HepG2 (cell line): ENCODE results near the gene GLS2. TPM values are rescaled to one million over a fixed set of nuclear protein-coding genes. Genes with fewer than 3 reads are reported as not detected.

Source experiments
- ATAC-seq: fragments of 200-7000 bp; cut with Tn5 transposase; 3 replicates; pipeline ENCODE4 v1.9.1; 2020; ENCODE audit warnings: mild to moderate bottlenecking, moderate library complexity
- BruUV-seq: library from RNA; stranded (reverse); fragments of 400-500 nt; replicated peaks from 2 replicates; lab custom pipeline; 2021; lab: Mats Ljungman, UMichigan
- CTCF ChIA-PET: fragments of 300-600 bp; formaldehyde crosslinking; extraction: SDS; loops from one replicate; lab custom pipeline; 2021; ENCODE audit warnings: low total read pairs, inconsistent platforms, low intra/inter-chr PET ratio; lab: Yijun Ruan, JAX
- POLR2A ChIA-PET: fragments of 350-600 bp; sonication (Branson Sonifier 250); formaldehyde crosslinking; loops from one replicate; lab custom pipeline; 2020; ENCODE audit warnings: antibody characterized with exemption, inconsistent platforms; lab: Yijun Ruan, JAX
- DNase-seq: peaks from one replicate; pipeline ENCODE4 v3.0.0-alpha.2; 2015; ENCODE audit warnings: low spot score
- FAIRE-seq: peaks from 3 replicates; lab custom pipeline; 2011; peaks lifted over from hg19 to GRCh38; lab: Jason Lieb, UNC
- H2AFZ ChIP-seq: one replicate; pipeline ENCODE4 v1.6.1; 2011; ENCODE audit warnings: low read length, inconsistent platforms
- H3K27ac ChIP-seq: fragments of 300-600 bp; 3 replicates; pipeline ENCODE4 v1.8.0; 2011; ENCODE audit warnings: mixed run types, mild to moderate bottlenecking, mixed read lengths, low read length, inconsistent platforms; ENCODE audit not compliant: insufficient read depth; ENCODE audit errors: extremely low read length
- H3K27me3 ChIP-seq, 2 experiments: fragments of 200-600 bp in 1 of 2; 2 replicates in 1 of 2; 3 replicates in 1 of 2; pipeline versions ENCODE4 v1.6.0 to v1.8.0; 2011; ENCODE audit warnings: low read length in 2 of 2, mild to moderate bottlenecking in 2 of 2, moderate library complexity in 2 of 2, inconsistent platforms in 1 of 2; ENCODE audit not compliant: insufficient read depth in 2 of 2, control insufficient read depth in 1 of 2
- H3K36me3 ChIP-seq, 2 experiments: fragments of 200-600 bp in 1 of 2; replicated peaks in 1 of 2; 2 replicates in 1 of 2; 3 replicates in 1 of 2; pipeline versions ENCODE4 v1.5.1 to v1.8.0; 2011; ENCODE audit warnings: low read length in 2 of 2, inconsistent platforms in 1 of 2; ENCODE audit not compliant: insufficient read depth in 2 of 2, control insufficient read depth in 1 of 2
- H3K4me1 ChIP-seq: 2 replicates; pipeline ENCODE4 v1.5.1; 2012; ENCODE audit warnings: low read length, inconsistent platforms; ENCODE audit not compliant: insufficient read depth
- H3K4me2 ChIP-seq: 2 replicates; pipeline ENCODE4 v1.6.0; 2011; ENCODE audit warnings: low read depth, low read length, inconsistent platforms
- H3K4me3 ChIP-seq, 3 experiments: fragments of 200-600 bp in 1 of 3; sonication (generic), shearing (Covaris generic) in 1 of 3; replicated peaks in 1 of 3; 2 replicates each; pipeline ENCODE4 v1.5.1; 2011 to 2016; ENCODE audit warnings: low read length in 3 of 3, inconsistent platforms in 2 of 3, low read depth in 2 of 3, mild to moderate bottlenecking in 2 of 3, control low read depth in 1 of 3, mixed read lengths in 1 of 3; ENCODE audit not compliant: insufficient read depth in 1 of 3
- H3K79me2 ChIP-seq: one replicate; pipeline ENCODE4 v1.6.1; 2011; ENCODE audit warnings: low read length, inconsistent platforms; ENCODE audit not compliant: insufficient read depth
- H3K9ac ChIP-seq: 2 replicates; pipeline ENCODE4 v1.6.0; 2011; ENCODE audit warnings: mild to moderate bottlenecking, low read depth, low read length, inconsistent platforms; ENCODE audit not compliant: insufficient read depth
- H3K9me3 ChIP-seq: 2 replicates; pipeline ENCODE4 v1.5.1; 2012; ENCODE audit warnings: mild to moderate bottlenecking, low read length
- H4K20me1 ChIP-seq: 2 replicates; pipeline ENCODE4 v1.6.0; 2011; ENCODE audit warnings: inconsistent platforms, mild to moderate bottlenecking, low read length, moderate library complexity; ENCODE audit not compliant: insufficient read depth
- ARID2 ChIP-seq: sonication (generic); formaldehyde crosslinking; IDR thresholded peaks from 2 replicates; pipeline ENCODE4 v1.8.1; 2022; ENCODE audit warnings: mild to moderate bottlenecking, missing genetic modification reagents, borderline replicate concordance
- CENPT ChIP-seq: sonication (generic); formaldehyde crosslinking; IDR thresholded peaks from 2 replicates; pipeline ENCODE4 v1.8.0; 2022; ENCODE audit warnings: low read depth, mild to moderate bottlenecking, moderate library complexity, missing genetic modification reagents
- HMG20B ChIP-seq: conservative IDR thresholded peaks from 2 replicates; pipeline ENCODE4 v1.6.1; 2016; ENCODE audit warnings: missing genetic modification reagents, missing compliant biosample characterization
- MXD4 ChIP-seq: IDR thresholded peaks from 2 replicates; pipeline ENCODE4 v1.6.1; 2016; ENCODE audit warnings: mild to moderate bottlenecking, missing biosample characterization, missing genetic modification reagents
- NONO ChIP-seq, 2 experiments: fragments of 450-650 bp in 1 of 2; sonication (generic) in 1 of 2; formaldehyde crosslinking in 1 of 2; IDR thresholded peaks in 1 of 2; conservative IDR thresholded peaks in 1 of 2; 2 replicates each; pipeline versions ENCODE4 v1.6.1 to v1.8.0; 2017 to 2022; ENCODE audit warnings: mild to moderate bottlenecking in 1 of 2, missing genetic modification reagents in 1 of 2, moderate library complexity in 1 of 2
- SKIL ChIP-seq: sonication (generic); formaldehyde crosslinking; IDR thresholded peaks from 2 replicates; pipeline ENCODE4 v1.8.0; 2022; ENCODE audit warnings: missing genetic modification reagents, mild to moderate bottlenecking, moderate library complexity, borderline replicate concordance
- THYN1 ChIP-seq: sonication (generic); formaldehyde crosslinking; IDR thresholded peaks from 2 replicates; pipeline ENCODE4 v1.8.1; 2023; ENCODE audit warnings: low read depth, mild to moderate bottlenecking, moderate library complexity, missing genetic modification reagents, borderline replicate concordance
- ZFP36L2 ChIP-seq: sonication (generic); formaldehyde crosslinking; IDR thresholded peaks from 2 replicates; pipeline ENCODE4 v1.4.0; 2020; ENCODE audit warnings: missing genetic modification reagents
- ZNF335 ChIP-seq: sonication (generic); formaldehyde crosslinking; IDR thresholded peaks from 2 replicates; pipeline ENCODE4 v1.4.0; 2020; ENCODE audit warnings: missing genetic modification reagents
- ZNF337 ChIP-seq: sonication (generic); formaldehyde crosslinking; IDR thresholded peaks from 2 replicates; pipeline ENCODE4 v1.5.1; 2020; ENCODE audit warnings: missing genetic modification reagents, low read depth, mild to moderate bottlenecking, borderline replicate concordance
- ZNF597 ChIP-seq: sonication (generic); formaldehyde crosslinking; IDR thresholded peaks from 2 replicates; pipeline ENCODE4 v1.5.0; 2020; ENCODE audit warnings: missing genetic modification reagents
- ZNF772 ChIP-seq: sonication (generic); formaldehyde crosslinking; IDR thresholded peaks from 2 replicates; pipeline ENCODE4 v1.5.0; 2020; ENCODE audit warnings: mild to moderate bottlenecking, missing genetic modification reagents
- in situ Hi-C: cut with HindIII; loops from 2 replicates; pipeline ENCODE4 v1.10.0; 2017; ENCODE audit warnings: low pct_unique_long_range_greater_than_20kb; ENCODE audit not compliant: extremely low pct_ligation_motif_present
- intact Hi-C: fragments of 100-400 bp; cut with micrococcal nuclease; formaldehyde crosslinking; loops from one replicate; pipeline ENCODE4 v1.10.0; 2022; ENCODE audit not compliant: unreplicated experiment
- polyA plus RNA-seq, 8 experiments: library from polyadenylated mRNA; depleted of rRNA in 3 of 8; stranded (reverse) in 7 of 8; unstranded in 1 of 8; fragments of >200 nt; fragmentation: Illumina TruSeq in 4 of 8; extraction: Trizol in 4 of 8; gene quantifications; 2 replicates each; pipeline versions ENCODE4 v1.2.1 to v1.2.3, GENCODE V29; 2011 to 2016; ENCODE audit warnings: low read depth in 4 of 8, missing spikeins in 1 of 8, mixed read lengths in 1 of 8; ENCODE audit not compliant: insufficient read depth in 1 of 8
- total RNA-seq, 5 experiments: library from RNA; depleted of rRNA; stranded (reverse); fragments of >200 nt; fragmentation: Illumina TruSeq; extraction: Trizol; gene quantifications; 2 replicates each; pipeline ENCODE4 v1.2.3, GENCODE V29; 2016; ENCODE audit warnings: low read depth in 1 of 5
- TF ChIP-seq, protein P1 (sequence below): sonication (generic); formaldehyde crosslinking; IDR thresholded peaks from 2 replicates; pipeline ENCODE4 v1.4.0; 2020; ENCODE audit warnings: mild to moderate bottlenecking, low read depth, missing genetic modification reagents
- TF ChIP-seq, protein P2 (sequence below): IDR thresholded peaks from 2 replicates; pipeline ENCODE4 v1.6.1; 2018; ENCODE audit warnings: missing genetic modification reagents, mild to moderate bottlenecking, missing compliant biosample characterization

GLS2 gene
- total and polyA plus RNA-seq, 2 of the 13 experiments (the other 11 are each of a cell fraction or from before 2014, with no cell fraction given), result 8.6 to 12.2 TPM

DNA sequence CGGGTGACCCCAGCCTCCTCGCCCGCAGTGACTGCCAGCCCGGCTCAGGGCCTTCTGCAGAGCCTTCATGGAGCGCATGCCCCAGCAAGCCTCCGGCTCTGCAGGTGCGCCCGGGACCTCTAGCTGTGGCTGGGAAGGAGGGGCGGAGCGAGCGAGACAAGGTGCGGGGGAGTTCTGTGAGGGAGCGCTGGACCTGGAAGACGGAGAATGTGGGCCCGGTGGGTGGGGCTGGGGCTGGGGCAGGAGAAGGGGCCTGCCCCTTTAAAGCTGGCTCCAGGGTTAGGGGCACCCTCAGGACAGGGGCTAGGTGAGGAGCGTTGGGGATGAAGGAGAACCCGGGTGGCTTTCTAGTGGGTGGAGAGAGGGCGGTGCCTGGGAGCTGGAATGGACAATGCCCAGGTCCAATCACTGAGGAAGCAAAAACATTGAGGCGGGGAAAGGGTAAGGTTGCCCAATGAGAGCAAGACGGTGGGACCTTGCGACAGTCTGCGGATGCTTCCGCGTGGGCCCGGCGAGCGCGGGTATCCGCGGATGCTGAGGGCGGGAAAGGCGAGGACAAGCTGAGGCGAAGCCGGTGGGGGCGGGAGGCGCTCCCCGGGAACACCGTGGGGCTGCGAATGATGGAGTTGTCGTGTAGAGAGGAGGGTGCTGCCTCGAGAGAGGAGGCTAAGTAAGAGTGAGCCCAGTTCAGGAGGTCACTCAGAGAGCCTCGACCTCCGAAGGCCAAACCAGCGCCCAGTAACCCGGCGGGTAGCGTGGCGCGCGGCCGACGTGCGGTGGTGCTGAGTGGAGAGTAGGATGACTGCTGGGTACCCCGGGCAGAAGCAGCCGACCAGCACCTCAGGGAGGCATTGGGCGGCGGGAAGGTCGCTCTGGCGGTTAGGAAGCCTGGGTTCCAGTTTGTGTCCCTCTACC is at the start of gene GLS2 (continued):
- TF ChIP-seq ZNF337 (CRISPR knock-in tag) (no peak; the same call in 1 of the 2 replicates), HMG20B (CRISPR knock-in tag) (0 out of 2 replicates have a peak, but pooled peaks have one; percentile 49)

GRCh38 chr12:56537546-56537945 is 49.6 kb upstream of the GLS2 start:
- no peak for ATAC-seq
- CTCF ChIA-PET, result no interaction called here
- BruUV-seq, result no TSS peak
- no peaks in the 10 kb centered on the region for H4K20me1 ChIP-seq
- H3K4me2 ChIP-seq, result no peak overlapping the region
- H3K27me3 ChIP-seq, result no peaks in the 10 kb centered on the region; a peak in 1 of 5 replicates
- H3K36me3 ChIP-seq, result no peaks in the 10 kb centered on the region
- H3K4me1 ChIP-seq, result peaks cover 12% of the 10 kb centered on the region; the same call in 1 of the 2 replicates
- in situ Hi-C loops (no loop called here), intact Hi-C loops (no loop called here)
- no peak overlapping the region for H2AFZ ChIP-seq
- TF ChIP-seq ARID2 (CRISPR knock-in tag) (no peak), CENPT (CRISPR knock-in tag) (no peak), ZNF597 (CRISPR knock-in tag) (no peak), ZNF772 (CRISPR knock-in tag) (no peak), SKIL (CRISPR knock-in tag) (no peak), ZFP36L2 (CRISPR knock-in tag) (no peak), ZNF335 (CRISPR knock-in tag) (no peak), MXD4 (CRISPR knock-in tag) (no peak), THYN1 (CRISPR knock-in tag) (no peak), NONO (IDR thresholded peaks at IDR 0.05) (no peak), NONO (CRISPR knock-in tag; conservative IDR thresholded peaks at IDR 0.05) (no peak)
- TF ChIP-seq, protein P1, sequence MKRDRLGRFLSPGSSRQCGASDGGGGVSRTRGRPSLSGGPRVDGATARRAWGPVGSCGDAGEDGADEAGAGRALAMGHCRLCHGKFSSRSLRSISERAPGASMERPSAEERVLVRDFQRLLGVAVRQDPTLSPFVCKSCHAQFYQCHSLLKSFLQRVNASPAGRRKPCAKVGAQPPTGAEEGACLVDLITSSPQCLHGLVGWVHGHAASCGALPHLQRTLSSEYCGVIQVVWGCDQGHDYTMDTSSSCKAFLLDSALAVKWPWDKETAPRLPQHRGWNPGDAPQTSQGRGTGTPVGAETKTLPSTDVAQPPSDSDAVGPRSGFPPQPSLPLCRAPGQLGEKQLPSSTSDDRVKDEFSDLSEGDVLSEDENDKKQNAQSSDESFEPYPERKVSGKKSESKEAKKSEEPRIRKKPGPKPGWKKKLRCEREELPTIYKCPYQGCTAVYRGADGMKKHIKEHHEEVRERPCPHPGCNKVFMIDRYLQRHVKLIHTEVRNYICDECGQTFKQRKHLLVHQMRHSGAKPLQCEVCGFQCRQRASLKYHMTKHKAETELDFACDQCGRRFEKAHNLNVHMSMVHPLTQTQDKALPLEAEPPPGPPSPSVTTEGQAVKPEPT, result no peak
- TF ChIP-seq, protein P2, sequence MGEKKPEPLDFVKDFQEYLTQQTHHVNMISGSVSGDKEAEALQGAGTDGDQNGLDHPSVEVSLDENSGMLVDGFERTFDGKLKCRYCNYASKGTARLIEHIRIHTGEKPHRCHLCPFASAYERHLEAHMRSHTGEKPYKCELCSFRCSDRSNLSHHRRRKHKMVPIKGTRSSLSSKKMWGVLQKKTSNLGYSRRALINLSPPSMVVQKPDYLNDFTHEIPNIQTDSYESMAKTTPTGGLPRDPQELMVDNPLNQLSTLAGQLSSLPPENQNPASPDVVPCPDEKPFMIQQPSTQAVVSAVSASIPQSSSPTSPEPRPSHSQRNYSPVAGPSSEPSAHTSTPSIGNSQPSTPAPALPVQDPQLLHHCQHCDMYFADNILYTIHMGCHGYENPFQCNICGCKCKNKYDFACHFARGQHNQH (CRISPR knock-in tag), result no peak
- no peak for FAIRE-seq
- POLR2A ChIA-PET, result no interaction called here
- no peak for DNase-seq
- H3K9ac ChIP-seq, result no peak overlapping the region
- no peak overlapping the region for H3K27ac ChIP-seq
- no peaks in the 10 kb centered on the region for H3K79me2 ChIP-seq
- H3K9me3 ChIP-seq, result no peaks in the 10 kb centered on the region
- no peak overlapping the region for H3K4me3 ChIP-seq
